ENCODE data around the gene MGAT2. TPM values are rescaled to one million over a fixed set of nuclear protein-coding genes. Genes with fewer than 3 reads are reported as not detected.

The MGAT2 gene
- total RNA-seq (2022; extraction: Qiagen RNA extraction) = 48.6 to 54.4 TPM (median 51.1 TPM) in 5 replicates

DNA sequence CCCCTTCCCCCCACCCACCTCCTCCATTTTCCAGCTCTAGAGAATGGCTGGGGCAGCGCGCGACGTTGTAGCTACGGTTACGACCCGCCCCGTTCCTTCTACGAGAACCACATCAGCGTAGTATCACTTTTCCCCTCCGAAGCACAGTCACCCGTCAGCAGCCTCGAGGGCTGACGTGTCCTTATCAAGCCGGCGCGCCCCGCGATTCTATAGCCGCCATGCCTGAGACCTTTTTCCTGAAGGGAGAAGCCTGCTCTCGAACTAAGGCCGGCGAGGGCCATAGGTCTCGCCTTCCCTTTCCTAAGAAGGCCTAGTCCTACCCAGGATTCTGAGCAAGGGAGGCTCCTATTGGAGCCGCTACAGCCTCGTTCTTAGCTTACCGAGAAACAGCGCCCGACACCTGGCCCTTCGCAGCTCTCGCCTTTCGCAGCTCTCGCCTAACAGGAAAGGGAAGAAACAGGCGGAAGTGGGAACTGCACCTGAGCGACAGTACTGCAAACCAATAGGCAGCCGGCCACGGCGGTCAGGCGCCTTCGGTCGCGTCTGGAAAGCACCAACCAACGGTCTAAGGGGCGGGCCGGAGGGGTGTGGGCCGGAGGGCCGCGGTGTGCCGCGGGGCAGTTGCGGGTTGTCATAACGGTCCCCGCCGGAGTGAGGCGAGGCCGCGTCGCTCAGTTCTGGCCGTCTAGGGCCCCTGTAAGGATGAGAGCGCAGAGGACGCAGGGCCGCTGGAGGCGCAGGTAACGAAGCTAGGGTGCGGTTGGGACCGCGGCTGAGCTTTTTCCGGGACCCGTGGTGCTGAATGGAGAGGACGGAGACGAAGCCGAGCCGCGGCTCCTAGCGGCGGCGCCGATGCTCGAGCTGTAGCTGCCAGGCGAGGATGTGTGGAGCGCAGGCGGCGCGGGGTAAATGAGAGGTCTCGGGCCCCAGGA, at the start of gene MGAT2, which contains the start of gene RPL36AL:
MGAT2 (plus strand) TSS at position 618 of the 932 bp plus-strand sequence. CDS start 470 bp downstream, outside the sequence.
RPL36AL (minus strand) TSS at position 445 of the 932 bp plus-strand sequence. CDS start 1,522 bp downstream, outside the sequence.

GRCh38 chr14:49585803-49586672, 34.6 kb upstream of the MGAT2 start, which contains the start of gene RPS29:
Gene RPS29 (minus strand): TSS chr14:49586380. CDS start chr14:49586346, 34 bp downstream.

GRCh38 chr14:49598485-49599300, 21.9 kb upstream of the MGAT2 start, which contains the start of gene LRR1:
Gene LRR1 (plus strand): TSS chr14:49598940. CDS start chr14:49599021, 81 bp downstream.

DNA sequence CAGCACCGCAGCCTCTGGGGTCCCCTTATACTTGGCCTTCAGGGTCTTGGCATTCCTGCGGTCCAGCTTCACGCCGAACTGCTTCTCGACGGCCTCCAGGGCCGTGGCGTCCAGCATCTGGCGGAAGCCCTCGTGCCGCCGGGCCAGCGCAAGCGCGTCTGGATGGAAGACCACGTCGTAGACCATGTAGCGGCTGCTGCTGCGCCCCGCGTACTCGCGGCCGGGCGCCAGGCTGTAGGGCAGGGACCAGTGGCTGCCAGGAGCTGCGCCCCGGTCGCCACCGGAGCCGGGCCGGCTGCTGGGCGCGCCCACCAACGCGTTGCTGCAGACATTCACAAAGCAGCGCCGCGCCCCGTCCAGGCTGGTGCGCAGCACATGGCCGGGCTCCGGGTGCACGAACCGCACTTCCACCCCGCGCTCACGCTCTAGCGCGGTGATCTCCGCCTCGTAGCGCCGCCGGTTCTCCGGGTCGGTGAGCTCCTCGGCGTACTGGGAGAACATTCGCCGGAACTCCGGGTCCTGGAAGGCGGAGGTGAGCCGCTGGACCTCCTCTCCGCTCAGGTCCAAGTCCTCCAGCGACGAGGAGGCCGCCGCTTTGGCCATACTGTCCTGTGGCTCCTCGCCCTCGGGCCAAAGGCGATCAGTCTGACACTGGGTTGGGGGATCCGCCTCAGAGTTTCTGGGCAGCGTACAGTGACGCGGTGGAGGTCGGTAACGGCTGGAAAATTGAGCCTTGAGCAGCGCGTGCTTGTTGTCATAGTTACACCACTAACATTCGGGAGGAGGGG, 14.1 kb downstream of the MGAT2 start, which contains the start of gene DNAAF2:
DNAAF2 (minus strand) TSS at position 698 of the 788 bp plus-strand sequence; CDS start at position 603, 95 bp downstream.

Other genes starting within 250 kb of the MGAT2 start
- gene RPS29, start 34.4 kb upstream of the MGAT2 start, total RNA-seq (2022; extraction: Qiagen RNA extraction) = 4,110 to 4,748 TPM (median 4,434 TPM) in 5 replicates
- 44.9 to 51.3 TPM (median 47.8 TPM) in 5 replicates for gene LRR1, start 21.9 kb upstream of the MGAT2 start, total RNA-seq (2022; extraction: Qiagen RNA extraction)
- gene RPL36AL, start 173 bp upstream of the MGAT2 start, total RNA-seq (2022; extraction: Qiagen RNA extraction) = 408 to 486 TPM (median 420 TPM) in 5 replicates
- 11.2 to 11.4 TPM (median 11.3 TPM) in 5 replicates for gene DNAAF2, start 14.4 kb downstream of the MGAT2 start, total RNA-seq (2022; extraction: Qiagen RNA extraction)
- gene POLE2, start 67.4 kb downstream of the MGAT2 start, total RNA-seq (2022; extraction: Qiagen RNA extraction) = 10.4 to 14.2 TPM (median 12.4 TPM) in 5 replicates
- 0.09 to 0.54 TPM (median 0.25 TPM) in 5 replicates for gene KLHDC1, start 72.3 kb downstream of the MGAT2 start, total RNA-seq (2022; extraction: Qiagen RNA extraction)
- gene KLHDC2, start 147.4 kb downstream of the MGAT2 start, total RNA-seq (2022; extraction: Qiagen RNA extraction) = 31.4 to 34.2 TPM (median 33.0 TPM) in 5 replicates
- 24.1 to 38.0 TPM (median 29.8 TPM) in 5 replicates for gene NEMF, start 232.0 kb downstream of the MGAT2 start, total RNA-seq (2022; extraction: Qiagen RNA extraction)